Neutrophil (primary cell): ENCODE results near the gene TNS3.

Source experiments
- H3K27ac ChIP-seq: fragments of 200-600 bp; sonication (generic); 2 replicates; pipeline ENCODE4 v1.5.1; 2016; ENCODE audit warnings: mild to moderate bottlenecking, moderate library complexity
- H3K27me3 ChIP-seq: fragments of 200-600 bp; sonication (generic); 2 replicates; pipeline ENCODE4 v1.6.0; 2016; ENCODE audit warnings: mild to moderate bottlenecking
- H3K36me3 ChIP-seq: fragments of 200-600 bp; sonication (generic); 2 replicates; pipeline ENCODE4 v1.5.1; 2017
- H3K4me1 ChIP-seq, 2 experiments: fragments of 200-600 bp in 1 of 2; sonication (generic) in 1 of 2; 1 replicate in 1 of 2; 2 replicates in 1 of 2; pipeline versions ENCODE4 v1.5.1 to v1.6.1; 2013 to 2016; ENCODE audit warnings: low read depth in 1 of 2, low read length in 1 of 2, mild to moderate bottlenecking in 1 of 2, moderate library complexity in 1 of 2; ENCODE audit not compliant: control insufficient read depth in 1 of 2, insufficient read depth in 1 of 2
- H3K4me3 ChIP-seq, 2 experiments: fragments of 200-600 bp in 1 of 2; sonication (generic) in 1 of 2; 1 replicate in 1 of 2; 2 replicates in 1 of 2; pipeline ENCODE4 v1.5.1; 2013 to 2016; ENCODE audit warnings: low read depth in 1 of 2, low read length in 1 of 2, mild to moderate bottlenecking in 1 of 2, moderate library complexity in 1 of 2
- H3K9me3 ChIP-seq: fragments of 200-600 bp; sonication (generic); 2 replicates; pipeline ENCODE4 v1.5.1; 2016
- TF ChIP-seq, protein P1 (sequence below): fragments of 200-600 bp; sonication (generic); IDR thresholded peaks from 2 replicates; pipeline ENCODE4 v1.5.1; 2016; ENCODE audit warnings: antibody characterized with exemption

The TNS3 gene

DNA sequence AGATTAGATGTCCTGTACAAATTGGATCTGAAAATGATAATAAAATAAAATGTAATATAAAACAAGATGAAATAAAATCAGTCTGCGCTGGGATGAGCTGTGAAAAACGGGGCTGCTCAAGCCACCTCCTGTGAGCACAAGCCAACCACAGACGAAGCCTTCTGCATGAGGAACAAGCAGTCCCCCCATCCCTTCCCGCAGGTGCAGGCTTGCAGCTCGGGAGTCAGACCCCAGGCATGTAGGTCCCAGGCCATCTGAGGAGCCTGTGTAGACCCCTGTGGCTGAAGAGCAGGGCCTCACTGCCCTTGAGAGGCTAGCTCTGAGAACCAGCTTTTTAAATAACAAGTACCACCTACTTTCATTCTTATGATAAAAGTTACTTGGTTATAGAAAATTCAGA lies 123.4 kb downstream of the TNS3 start:
- TF ChIP-seq, protein P1, sequence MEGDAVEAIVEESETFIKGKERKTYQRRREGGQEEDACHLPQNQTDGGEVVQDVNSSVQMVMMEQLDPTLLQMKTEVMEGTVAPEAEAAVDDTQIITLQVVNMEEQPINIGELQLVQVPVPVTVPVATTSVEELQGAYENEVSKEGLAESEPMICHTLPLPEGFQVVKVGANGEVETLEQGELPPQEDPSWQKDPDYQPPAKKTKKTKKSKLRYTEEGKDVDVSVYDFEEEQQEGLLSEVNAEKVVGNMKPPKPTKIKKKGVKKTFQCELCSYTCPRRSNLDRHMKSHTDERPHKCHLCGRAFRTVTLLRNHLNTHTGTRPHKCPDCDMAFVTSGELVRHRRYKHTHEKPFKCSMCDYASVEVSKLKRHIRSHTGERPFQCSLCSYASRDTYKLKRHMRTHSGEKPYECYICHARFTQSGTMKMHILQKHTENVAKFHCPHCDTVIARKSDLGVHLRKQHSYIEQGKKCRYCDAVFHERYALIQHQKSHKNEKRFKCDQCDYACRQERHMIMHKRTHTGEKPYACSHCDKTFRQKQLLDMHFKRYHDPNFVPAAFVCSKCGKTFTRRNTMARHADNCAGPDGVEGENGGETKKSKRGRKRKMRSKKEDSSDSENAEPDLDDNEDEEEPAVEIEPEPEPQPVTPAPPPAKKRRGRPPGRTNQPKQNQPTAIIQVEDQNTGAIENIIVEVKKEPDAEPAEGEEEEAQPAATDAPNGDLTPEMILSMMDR = no peak
- H3K36me3 ChIP-seq = no peaks in the 10 kb centered on the region
- no peaks in the 10 kb centered on the region for H3K27me3 ChIP-seq
- no peak overlapping the region for H3K27ac ChIP-seq
- no peak overlapping the region for H3K4me3 ChIP-seq
- no peaks in the 10 kb centered on the region for H3K9me3 ChIP-seq
- H3K4me1 ChIP-seq = peaks cover 2 to 7% of the 10 kb centered on the region in 2 experiments

DNA sequence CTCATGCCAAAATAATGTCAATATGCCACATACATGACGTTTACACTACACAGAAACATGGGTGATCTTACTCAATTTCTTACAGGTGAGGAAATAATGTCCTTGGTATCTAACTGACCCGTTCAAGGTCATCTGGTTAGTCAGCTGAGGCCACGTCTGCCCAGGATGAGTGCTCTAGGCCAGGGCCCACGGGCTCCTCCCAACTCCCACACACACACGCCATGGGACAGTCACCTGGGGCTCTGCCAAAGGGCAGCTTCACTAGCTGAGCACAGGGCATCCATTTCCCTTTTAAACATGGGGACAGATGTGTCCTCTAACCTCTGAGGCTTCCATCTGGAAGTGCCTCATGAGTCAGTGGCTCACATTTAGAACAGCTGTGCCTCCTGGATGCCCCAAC lies 123.9 kb downstream of the TNS3 start:
- TF ChIP-seq, protein P1 = no peak
- H3K9me3 ChIP-seq = no peaks in the 10 kb centered on the region
- no peaks in the 10 kb centered on the region for H3K27me3 ChIP-seq
- no peak overlapping the region for H3K4me3 ChIP-seq
- peaks cover 3 to 7% of the 10 kb centered on the region in 2 experiments for H3K4me1 ChIP-seq
- H3K36me3 ChIP-seq = no peaks in the 10 kb centered on the region
- H3K27ac ChIP-seq = no peak overlapping the region

DNA sequence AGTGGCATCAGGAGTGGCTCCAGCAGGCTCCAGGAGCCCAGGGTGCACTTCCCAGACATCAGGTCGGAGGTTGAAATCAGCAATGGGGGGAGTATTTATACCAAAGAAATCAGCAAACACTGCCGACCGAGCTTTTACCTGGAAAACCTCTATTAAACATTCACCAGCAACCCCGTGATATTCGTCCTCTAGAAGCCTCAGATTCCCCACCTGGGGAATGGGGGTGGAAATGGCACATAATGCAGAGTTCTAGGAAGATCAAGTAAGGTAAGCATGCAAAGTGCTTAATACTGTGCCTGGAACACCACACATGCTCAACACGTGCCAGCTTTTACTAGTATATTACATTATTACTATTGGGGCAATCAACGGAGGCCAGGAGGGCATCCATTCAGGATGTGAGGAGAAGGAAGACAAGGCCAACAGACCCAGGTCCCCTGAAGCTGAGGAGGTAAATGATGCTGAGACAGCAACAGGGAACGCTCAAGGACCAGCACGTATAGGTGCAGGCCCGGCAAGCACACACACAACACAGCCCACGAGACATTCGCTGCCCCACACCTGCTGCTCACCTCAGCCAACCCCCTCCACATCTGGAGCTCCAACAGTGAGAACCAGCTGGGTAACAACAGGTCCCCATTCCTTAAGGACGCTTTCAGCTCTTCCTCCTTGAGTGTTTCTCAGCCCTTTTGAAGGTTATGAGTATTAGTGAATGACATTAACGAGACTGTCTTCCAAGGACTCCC lies 125.5 kb downstream of the TNS3 start:
- Histone ChIP-seq H3K4me1 (peaks cover 3 to 7% of the 10 kb centered on the region in 2 experiments), H3K27ac (no peak overlapping the region), H3K36me3 (no peaks in the 10 kb centered on the region), H3K9me3 (no peaks in the 10 kb centered on the region), H3K27me3 (no peaks in the 10 kb centered on the region), H3K4me3 (no peak overlapping the region)
- TF ChIP-seq, protein P1 = no peak

DNA sequence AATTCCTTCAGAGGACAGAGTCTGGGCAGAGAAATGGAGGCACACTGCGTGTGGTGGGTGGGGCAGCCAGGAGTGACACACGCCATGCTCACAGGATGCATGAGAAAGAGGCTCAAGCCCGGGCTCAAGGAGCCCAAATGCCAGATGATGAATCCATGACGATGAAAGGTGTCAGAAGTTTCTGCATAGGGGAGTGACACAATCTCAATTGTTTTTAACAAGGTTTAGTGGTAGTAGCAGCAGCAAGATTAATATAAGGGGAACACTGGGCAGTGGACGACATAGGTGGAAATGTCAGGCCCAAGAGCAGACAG lies 126.1 kb downstream of the TNS3 start:
- no peak overlapping the region for H3K4me3 ChIP-seq

DNA sequence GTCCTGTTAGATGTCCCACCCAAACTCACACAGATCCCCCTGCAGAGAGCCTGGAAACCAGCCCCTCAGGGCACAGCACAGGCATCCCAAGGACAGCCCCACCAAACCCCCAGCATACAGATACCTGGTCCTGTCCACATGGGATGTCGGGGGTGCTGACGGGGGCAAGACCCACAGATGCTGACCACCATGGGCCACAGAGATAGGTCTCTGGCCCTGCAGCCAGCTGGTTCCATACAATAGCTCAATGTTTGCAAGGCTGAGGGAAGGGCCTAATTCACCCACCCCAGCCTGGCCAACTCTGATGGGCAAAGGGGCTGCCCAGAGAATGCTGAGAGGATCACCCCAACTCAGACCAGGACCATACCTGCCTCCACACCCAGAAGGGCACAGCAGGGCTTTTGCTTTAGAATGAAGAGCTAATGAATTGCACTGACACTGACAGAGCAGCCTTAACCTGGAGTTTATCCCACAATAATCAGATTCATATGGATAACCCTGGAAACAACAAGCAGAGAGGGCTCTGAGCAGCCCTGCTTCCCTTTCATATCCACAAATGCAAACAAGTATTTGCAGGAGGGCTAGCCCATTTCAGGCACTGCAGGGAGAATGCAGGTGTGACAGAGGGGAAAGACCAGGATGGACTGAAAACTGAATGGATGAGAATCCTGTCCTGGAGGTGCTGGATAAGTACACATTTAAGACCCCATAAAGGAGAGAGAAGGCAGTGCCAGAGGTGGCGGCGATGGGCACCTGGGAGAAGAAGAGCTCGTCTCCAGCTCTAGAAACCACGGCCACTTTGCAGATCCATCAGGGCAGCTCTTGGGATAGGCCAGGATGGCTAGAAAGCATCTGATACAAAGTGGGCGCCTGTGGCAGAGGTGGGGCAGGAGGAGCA lies 126.7 kb downstream of the TNS3 start:
- TF ChIP-seq, protein P1 = no peak
- Histone ChIP-seq H3K36me3 (no peaks in the 10 kb centered on the region), H3K4me3 (no peak overlapping the region), H3K4me1 (peaks cover 3 to 7% of the 10 kb centered on the region in 2 experiments), H3K27ac (no peak overlapping the region), H3K27me3 (no peaks in the 10 kb centered on the region), H3K9me3 (no peaks in the 10 kb centered on the region)

More for the DNA sequence above, 126.1 kb downstream of the TNS3 start:
- no peak overlapping the region for H3K27ac ChIP-seq
- H3K4me1 ChIP-seq = peaks cover 3 to 7% of the 10 kb centered on the region in 2 experiments
- no peaks in the 10 kb centered on the region for H3K27me3 ChIP-seq
- no peaks in the 10 kb centered on the region for H3K36me3 ChIP-seq
- no peaks in the 10 kb centered on the region for H3K9me3 ChIP-seq
- TF ChIP-seq, protein P1 = no peak
